Ascending aorta (tissue), 2 donors: ENCODE measurements around the gene HSDL2. TPM values are rescaled to one million over a fixed set of nuclear protein-coding genes. Genes with fewer than 3 reads are reported as not detected.

ENCODE experiments used
- DNase-seq, 2 donors: peaks; one replicate each; pipeline ENCODE4 v3.0.0-alpha.2; 2019; ENCODE audit warnings: low spot score in 2 of 2
- H3K27ac ChIP-seq, 2 donors: fragments of 200-600 bp; sonication (generic); one replicate each; pipeline ENCODE4 v1.5.1; 2016 to 2017; ENCODE audit warnings: mild to moderate bottlenecking in 1 of 2
- H3K27me3 ChIP-seq: fragments of 200-600 bp; sonication (generic); one replicate; pipeline ENCODE4 v1.5.1; 2017
- H3K36me3 ChIP-seq, 2 donors: fragments of 200-600 bp; sonication (generic); one replicate each; pipeline ENCODE4 v1.5.1; 2016
- H3K4me1 ChIP-seq, 2 donors: fragments of 200-600 bp; sonication (generic); one replicate each; pipeline ENCODE4 v1.5.1; 2016 to 2017; ENCODE audit warnings: mild to moderate bottlenecking in 1 of 2
- H3K4me3 ChIP-seq, 2 donors: fragments of 200-600 bp; sonication (generic); one replicate each; pipeline ENCODE4 v1.5.1; 2016 to 2017; ENCODE audit warnings: mild to moderate bottlenecking in 1 of 2
- H3K9me3 ChIP-seq, 2 donors: fragments of 200-600 bp; sonication (generic); one replicate each; pipeline ENCODE4 v1.5.1; 2016
- intact Hi-C: fragments of 100-400 bp; cut with DNase I; formaldehyde crosslinking; loops from one replicate; pipeline ENCODE4 v1.15.1; 2023
- total RNA-seq: library from RNA; depleted of rRNA; stranded (reverse); fragments of >200 nt; gene quantifications from one replicate; pipeline ENCODE4 v1.1.0, GENCODE V29; 2016
- TF ChIP-seq, protein P1 (sequence below), 3 experiments: fragments of 200-600 bp in 2 of 3; fragments of 450-650 bp in 1 of 3; sonication (generic) in 2 of 3; IDR thresholded peaks; one replicate each; pipeline ENCODE4 v1.5.1; 2016 to 2019; ENCODE audit warnings: antibody characterized with exemption in 3 of 3, mild to moderate bottlenecking in 1 of 3, moderate library complexity in 1 of 3

The HSDL2 gene
- total RNA-seq, 1 donor from 2014 or later = 18.6 TPM

DNA sequence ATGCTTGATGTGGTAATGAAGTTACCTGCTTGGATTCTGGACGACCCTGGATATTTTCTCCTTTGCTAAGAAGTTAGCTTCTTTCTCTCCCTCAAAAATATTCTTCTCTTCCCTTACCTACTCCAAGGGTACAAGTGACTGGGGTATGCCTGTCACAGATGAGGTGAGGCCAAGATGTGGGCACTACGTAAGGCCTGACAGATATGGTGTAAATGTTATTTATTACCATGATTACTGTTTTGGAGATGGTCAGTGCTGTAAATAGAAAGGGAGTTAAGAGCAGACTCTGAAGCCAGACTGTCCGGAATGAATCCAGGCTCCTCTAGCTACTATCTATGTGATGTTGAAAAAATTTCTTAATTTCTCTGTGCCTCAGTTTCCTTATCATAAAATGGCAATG lies 105.7 kb downstream of the HSDL2 start:
- no peaks in the 10 kb centered on the region for H3K9me3 ChIP-seq
- TF ChIP-seq, protein P1, sequence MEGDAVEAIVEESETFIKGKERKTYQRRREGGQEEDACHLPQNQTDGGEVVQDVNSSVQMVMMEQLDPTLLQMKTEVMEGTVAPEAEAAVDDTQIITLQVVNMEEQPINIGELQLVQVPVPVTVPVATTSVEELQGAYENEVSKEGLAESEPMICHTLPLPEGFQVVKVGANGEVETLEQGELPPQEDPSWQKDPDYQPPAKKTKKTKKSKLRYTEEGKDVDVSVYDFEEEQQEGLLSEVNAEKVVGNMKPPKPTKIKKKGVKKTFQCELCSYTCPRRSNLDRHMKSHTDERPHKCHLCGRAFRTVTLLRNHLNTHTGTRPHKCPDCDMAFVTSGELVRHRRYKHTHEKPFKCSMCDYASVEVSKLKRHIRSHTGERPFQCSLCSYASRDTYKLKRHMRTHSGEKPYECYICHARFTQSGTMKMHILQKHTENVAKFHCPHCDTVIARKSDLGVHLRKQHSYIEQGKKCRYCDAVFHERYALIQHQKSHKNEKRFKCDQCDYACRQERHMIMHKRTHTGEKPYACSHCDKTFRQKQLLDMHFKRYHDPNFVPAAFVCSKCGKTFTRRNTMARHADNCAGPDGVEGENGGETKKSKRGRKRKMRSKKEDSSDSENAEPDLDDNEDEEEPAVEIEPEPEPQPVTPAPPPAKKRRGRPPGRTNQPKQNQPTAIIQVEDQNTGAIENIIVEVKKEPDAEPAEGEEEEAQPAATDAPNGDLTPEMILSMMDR (IDR thresholded peaks at IDR 0.05) = no peak
- no peaks in the 10 kb centered on the region for H3K27me3 ChIP-seq
- peak overlapping the region in 1 of 2 donors; percentile 99 for H3K4me3 ChIP-seq
- no peak overlapping the region for H3K27ac ChIP-seq
- H3K4me1 ChIP-seq = peaks cover 3 to 10% of the 10 kb centered on the region in 2 donors
- intact Hi-C loops = loop anchor here (5.0 kb wide), 4 partner anchors 38 to 332 kb away; partner anchors contain the start of genes PTBP3 and SNX30
- H3K36me3 ChIP-seq = no peaks in the 10 kb centered on the region
- DNase-seq = no peak

DNA sequence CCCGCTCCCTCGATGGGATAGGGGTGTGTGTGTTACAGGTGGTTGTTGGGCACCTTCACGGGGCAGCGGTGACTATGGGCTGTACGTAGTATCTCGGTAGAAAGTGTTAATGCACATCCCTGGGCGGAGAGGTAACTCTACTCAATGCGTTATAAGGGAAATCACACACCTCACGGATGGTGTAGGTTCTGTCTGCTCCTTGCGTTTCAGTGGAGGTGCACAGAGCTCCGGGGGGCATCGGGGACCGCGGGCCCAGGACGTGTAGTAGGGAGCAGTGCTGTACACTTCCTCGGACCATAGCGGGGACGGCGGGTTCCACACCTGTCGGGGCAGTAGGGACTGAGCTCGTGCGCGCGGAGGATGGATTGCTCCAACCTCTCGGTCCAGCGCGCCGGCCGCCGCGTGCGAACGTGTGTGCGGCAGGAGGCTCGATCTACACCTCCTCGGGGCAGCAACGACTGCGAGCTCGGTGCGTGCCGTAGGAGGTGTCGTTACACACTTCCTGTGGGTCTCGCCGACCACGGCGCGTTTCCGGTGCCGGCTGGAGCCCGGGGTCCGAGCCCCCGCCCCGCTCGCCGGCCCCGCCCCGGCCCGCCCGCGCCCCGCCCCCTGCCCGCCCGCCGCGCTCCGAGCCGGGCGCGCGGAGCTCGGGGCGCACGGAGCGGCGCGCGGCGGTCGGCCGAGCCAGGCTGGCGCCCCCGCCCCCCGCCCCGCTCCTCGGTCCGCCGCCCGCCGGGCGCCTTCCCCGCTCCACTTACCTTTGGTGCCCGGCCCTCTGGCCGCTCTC lies 106.5 kb downstream of the HSDL2 start, which contains the start of gene KIAA1958:
Gene KIAA1958, plus strand, starts transcription at position 607 of the 787 bp plus-strand sequence. CDS start 87,254 bp downstream, outside the sequence.
- TF ChIP-seq, protein P1 (IDR thresholded peaks at IDR 0.05) = no peak
- Histone ChIP-seq H3K4me3 (peak within 1 kb of the TSS; percentile 96 to 99), H3K27ac (peak within 1 kb of the TSS; percentile 80 to 89), H3K36me3 (no peaks in the 10 kb centered on the region), H3K4me1 (peaks cover 3 to 10% of the 10 kb centered on the region in 2 donors), H3K27me3 (no peaks in the 10 kb centered on the region), H3K9me3 (no peaks in the 10 kb centered on the region)
- intact Hi-C loops = loop anchor here (1.0 to 5.0 kb wide), 7 partner anchors 39 to 590 kb away; partner anchors contain the start of genes INIP, PTBP3, SNX30 and UGCG
- DNase-seq = peak; percentile 33 to 89

DNA sequence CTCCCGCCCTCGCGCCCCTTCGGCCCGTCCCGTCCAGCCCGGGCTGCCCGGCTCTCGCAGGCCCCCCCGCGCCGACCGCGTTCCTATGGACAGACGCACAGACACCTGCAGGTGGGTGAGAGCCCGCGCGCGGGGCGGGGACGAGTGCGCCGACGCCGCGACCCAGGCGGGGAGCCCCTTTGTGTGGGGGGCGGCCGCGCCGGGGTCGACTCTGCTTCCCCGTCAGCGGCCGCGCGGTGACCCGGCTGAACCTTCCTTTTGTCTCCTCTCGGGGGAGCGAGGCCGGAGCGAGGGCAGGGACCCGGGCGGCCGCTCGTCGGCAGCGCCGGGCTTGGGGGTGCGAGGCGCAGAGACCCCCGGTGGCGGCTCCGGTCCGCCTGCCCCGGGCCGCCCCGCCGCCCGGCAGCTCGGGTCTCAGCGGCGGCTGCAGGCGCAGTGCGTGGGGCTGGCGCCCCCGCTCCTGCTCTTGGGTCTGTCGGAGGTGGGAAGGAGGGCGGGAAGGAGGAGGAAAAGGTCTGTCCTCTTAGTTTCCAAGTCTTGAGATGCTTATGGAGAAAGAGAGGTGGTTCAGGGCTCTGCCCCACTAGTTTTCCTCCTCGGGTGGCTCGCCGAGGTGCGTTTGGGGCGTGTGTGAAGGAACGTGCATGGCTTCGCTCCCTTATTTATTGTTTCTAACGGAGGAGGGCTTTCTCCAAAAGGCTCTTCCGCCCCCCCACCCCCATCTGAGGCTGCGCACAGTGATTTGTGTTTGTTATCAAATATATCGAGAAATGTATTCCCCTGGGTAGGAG lies 107.3 kb downstream of the HSDL2 start:
- Histone ChIP-seq H3K27me3 (no peaks in the 10 kb centered on the region), H3K4me1 (peaks cover 3 to 10% of the 10 kb centered on the region in 2 donors), H3K4me3 (peak overlapping the region; percentile 96 to 99), H3K9me3 (no peaks in the 10 kb centered on the region), H3K36me3 (no peaks in the 10 kb centered on the region), H3K27ac (peak overlapping the region; percentile 80 to 89)
- intact Hi-C loops = loop anchor here (1.0 to 5.0 kb wide), 7 partner anchors 40 to 590 kb away; partner anchors contain the start of genes INIP, PTBP3, SNX30 and UGCG
- peak in 1 of 2 donors; percentile 75 for DNase-seq
- TF ChIP-seq, protein P1 (IDR thresholded peaks at IDR 0.05) = no peak

DNA sequence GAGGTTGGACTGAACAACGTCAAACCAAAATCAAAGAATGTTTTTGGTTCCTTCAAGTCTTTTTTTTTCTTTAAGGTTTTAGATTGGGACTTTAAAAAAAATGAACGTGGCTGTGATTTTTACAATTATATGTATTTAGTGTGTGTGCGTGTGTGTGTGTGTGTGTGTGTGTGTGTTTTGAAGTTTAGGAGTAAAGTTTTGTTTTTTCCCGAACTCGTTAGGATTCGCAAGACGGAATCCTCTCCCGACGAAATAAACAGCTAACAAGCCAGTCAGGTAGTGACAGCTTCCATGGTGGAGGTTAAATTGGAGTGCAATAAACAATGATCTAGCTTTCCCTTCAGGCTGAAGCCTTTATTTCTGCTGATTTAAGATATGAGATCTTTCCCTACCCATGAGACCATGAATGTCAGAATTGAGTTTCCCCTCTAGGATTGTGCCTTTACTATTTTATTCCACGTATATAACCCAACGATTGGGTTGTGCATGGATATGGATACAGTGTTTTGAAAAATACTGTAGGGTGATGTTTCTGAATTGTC lies 108.0 kb downstream of the HSDL2 start:
- H3K4me3 ChIP-seq = peak overlapping the region; percentile 96 to 99
- TF ChIP-seq, protein P1 (IDR thresholded peaks at IDR 0.05) = no peak
- H3K4me1 ChIP-seq = peaks cover 3 to 10% of the 10 kb centered on the region in 2 donors
- no peaks in the 10 kb centered on the region for H3K36me3 ChIP-seq
- DNase-seq = no peak
- peak overlapping the region; percentile 80 to 89 for H3K27ac ChIP-seq
- H3K9me3 ChIP-seq = no peaks in the 10 kb centered on the region
- intact Hi-C loops = loop anchor here (1.0 to 5.0 kb wide), 7 partner anchors 41 to 591 kb away; partner anchors contain the start of genes INIP, PTBP3, SNX30 and UGCG
- H3K27me3 ChIP-seq = no peaks in the 10 kb centered on the region

DNA sequence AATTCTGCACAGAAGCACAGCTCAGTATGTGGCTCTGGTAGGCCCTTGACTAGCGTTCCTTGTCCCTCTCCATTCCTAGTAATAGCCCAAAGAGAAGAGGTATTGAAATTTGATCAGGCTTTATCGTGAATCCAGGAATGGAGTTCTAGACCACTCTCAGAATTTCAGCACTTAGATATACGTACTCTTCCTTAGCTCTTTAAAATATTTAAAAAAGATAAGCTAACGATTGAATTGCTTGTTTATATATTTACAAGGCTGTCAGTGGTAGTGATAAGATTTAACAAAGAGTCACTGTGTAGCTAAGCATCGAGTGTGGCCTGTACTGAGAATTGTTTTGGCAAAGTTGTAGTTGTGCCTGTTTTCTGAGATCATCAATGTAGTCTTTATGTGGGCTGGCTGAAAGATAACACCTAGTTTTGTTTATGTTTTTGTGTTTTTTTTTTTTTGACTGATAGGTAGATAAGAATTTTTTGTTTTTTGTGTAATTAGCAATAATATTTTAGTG lies 109.2 kb downstream of the HSDL2 start:
- Histone ChIP-seq H3K4me1 (peaks cover 3 to 10% of the 10 kb centered on the region in 2 donors), H3K27ac (no peak overlapping the region), H3K27me3 (no peaks in the 10 kb centered on the region), H3K9me3 (peaks cover 0 to 6% of the 10 kb centered on the region in 2 donors), H3K36me3 (no peaks in the 10 kb centered on the region), H3K4me3 (no peak overlapping the region)
- no peak for DNase-seq
- TF ChIP-seq, protein P1 (IDR thresholded peaks at IDR 0.05) = no peak
- intact Hi-C loops = loop anchor here (5.0 kb wide), 4 partner anchors 42 to 328 kb away; partner anchors contain the start of genes PTBP3 and SNX30
